HK-2 (cell line): Measurements from ENCODE around the gene MAB21L4.

ENCODE experiments used
- DNase-seq: peaks from one replicate; pipeline ENCODE4 v3.0.0-alpha.2; 2018; ENCODE audit not compliant: unreplicated experiment

The MAB21L4 gene

DNA sequence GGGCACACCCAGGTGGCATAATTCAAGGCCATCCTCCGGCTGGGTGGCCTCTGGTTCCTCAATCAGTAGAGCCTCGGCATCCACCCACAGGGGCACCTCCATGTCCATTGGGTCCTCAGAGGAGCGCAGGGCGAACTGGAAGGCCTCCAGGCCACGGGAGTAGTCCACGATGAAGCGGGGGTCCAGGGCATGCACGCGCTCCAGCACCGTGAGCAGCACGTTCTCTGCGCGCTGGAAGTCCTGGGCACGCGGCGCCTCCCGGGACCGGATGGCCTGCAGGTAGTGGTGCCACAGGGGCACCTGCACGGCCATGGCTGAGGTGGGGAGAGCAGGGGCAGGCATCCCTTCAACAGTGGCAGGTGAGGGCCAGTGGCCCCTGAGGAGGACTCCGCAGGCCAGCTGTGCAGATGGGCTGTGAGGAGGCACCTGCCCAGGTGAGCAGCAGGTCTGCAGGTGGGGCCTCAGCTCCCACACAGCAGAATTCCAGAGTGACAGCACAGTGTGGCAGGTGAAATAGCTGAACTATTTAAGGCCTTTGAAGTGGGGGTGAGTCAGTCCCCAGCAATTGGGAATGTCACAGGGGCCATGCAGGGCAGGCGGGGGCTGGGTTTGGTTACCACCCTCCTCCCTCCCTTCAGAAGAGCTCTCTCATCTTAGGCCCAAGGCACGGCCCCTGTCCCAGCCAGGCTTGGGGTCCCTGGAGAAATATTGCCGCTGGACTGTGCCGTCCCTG, at the start of gene MAB21L4:
Gene MAB21L4, minus strand, starts transcription at position 501 of the 733 bp plus-strand sequence. Its CDS starts 159 bp downstream, at position 342.
- peak; percentile 29 for DNase-seq

DNA sequence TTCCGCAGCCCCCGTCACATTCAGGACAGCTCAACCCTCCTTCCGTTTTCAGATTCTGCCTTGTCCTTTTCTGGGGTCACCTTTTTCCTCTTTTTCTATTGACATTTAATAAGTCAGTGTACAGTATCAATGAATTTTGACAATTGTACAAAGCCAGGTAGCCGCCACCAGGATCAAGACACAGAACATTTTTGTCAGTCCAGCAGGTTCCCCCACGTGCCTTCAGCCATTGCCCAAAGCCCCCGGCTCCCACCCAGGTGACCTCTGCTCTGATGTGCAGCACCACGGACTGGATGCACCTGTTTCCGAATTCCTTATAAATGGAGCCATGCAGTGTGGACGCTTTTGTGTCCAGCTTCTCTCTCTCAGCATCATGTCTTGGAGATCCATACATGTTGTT, 40.1 kb upstream of the MAB21L4 start:
- no peak for DNase-seq

DNA sequence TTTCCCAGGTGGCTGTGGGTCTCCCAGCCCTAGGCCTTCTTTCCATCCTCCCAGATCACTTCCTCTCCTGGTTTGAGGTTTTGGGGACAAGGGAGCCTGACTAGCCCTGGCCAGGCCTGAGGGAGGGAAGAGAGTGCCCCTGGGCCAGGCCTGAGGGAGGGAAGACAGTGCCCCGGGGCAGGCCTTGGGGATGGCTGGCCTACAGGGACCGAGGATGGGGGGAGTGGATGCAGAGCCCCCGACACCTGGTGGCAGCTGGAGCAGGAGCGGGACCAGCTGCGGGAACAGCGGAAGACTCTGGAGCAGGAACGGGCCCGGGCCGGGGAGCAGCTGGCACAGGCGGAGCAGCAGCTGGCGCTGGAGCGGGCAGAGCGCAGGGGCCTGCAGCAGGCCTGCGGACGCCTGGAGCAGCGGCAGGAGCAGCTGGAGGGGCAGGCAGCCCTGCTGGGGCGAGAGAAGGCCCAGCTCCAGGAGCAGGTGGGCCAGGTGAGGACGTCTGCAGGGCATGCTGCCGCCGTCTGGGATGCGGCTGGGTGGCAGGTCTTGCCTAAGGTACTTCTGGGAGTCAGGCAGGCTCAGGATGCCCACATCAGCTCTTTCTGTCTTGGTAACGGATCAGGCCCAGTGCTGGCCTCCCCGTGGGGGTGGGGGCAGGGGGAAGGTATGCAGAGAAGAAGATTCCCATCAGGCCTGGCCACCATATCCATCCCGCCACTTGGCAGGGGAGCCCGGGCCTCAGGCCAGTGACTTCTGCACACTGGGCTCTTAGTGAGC, 39.3 kb upstream of the MAB21L4 start:
- no peak for DNase-seq

DNA sequence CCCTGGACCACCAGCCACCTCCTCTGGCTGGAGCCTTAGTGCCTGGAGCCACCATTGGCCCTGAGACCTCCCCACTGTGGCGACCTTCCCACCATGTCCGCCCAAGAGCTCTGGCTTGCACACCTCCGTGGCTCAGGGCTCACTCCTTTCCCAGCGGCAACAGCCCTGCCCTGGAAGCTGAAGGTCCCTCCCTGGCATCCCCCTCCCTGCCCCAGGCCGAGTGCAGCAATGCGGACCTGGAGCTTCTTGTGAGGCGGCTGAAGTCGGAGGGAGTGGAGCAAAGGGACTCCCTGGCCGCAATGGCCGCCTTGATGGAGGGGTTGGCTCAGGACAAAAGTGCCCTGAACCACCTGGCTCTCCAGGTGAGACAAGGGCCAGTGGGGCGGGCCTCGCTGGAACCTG, 38.7 kb upstream of the MAB21L4 start:
- DNase-seq = no peak

DNA sequence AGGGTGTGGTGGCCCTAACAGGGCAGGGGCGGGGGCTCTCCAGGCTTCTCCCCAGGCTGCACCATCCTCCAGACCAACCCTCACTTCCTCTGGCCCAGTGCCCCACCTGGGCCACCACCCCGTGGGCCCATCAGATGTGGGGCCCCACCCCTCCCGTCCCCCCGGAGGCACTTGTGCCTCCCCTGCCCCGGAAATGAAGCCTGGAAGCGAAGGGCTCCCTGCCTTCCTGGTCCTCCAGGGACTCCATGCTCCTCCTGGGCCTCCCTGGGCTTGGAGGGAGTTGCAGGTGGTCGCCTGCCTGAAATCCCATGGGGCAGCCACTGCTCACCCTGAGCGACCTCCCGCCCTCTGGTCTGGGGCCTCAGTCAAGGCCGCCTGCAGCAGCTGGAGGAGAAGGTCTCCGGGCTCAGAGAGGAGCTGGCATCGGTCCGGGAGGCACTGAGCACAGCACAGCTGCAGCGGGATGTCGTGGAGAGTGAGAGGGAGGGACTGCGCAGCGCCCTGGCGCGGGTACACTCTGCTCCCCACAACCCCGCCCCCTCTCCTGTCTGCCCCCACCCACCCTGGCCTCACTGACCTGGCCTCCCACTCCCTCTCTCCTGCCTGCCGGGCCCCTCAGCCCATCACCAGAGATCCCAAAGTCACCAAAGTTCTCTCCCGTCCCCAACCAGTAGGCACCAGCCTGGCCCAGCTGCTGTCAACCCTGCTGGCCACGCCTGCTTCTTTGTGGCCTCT, 38.2 kb upstream of the MAB21L4 start:
- no peak for DNase-seq

DNA sequence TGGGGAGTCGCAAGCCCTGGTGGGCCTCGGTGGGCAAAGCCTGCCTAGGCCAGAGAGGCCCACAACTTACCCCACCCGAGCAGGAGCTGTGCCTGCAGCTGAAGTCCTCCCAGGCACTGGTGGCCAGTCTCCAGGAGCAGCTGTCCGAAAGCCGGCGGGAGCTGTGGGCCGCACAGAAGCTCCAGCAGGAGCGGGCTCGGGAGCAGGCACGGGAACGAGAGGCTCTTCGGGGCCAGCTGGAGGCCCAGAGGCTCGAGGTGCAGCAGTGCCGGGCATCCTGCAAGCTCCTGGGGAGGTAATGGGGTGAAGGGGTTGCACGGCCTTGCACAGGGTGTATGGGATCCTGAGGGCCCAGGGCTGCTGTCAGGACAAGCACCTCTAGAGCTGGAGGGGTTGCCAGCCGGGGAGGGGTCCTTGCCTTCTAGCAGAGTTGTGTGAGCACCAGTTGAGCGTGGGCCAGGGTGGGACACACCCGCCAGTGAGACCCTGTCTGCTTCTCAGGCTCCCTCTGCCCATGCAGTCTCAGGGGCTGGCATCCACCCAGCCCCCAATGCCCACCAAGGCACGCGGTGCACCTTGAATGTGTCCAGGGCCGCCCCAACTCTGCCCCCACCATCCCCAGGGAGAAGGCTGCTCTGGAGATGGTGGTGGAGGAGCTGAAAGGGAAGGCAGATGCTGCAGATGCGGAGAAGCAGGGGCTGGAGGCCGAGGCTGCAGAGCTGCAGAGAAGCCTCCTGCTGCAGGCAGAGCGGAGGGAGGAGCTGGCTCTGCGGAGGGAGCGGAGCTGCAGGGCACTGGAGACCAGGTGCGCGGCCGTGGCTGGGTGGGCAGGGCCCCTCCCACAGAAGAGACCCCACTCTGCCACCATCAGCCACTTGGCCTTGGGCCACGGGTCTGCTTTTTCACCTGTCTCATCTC, 37.4 kb upstream of the MAB21L4 start:
- DNase-seq = no peak

DNA sequence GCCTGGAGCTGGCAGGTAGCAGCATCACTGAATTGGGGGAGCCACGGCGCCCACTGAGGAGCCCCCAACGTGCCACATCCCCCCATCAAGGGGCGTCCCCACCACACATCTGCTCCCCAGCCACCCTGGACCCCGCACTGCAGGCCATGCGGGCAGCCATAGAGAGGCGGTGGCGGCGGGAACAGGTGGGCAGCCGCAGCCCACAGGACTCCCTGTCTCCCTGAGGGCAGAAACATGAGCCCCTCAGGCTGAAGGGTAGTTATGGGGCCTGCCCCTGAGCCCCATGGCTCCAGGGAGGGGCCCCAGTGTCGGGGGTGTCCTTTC, 36.7 kb upstream of the MAB21L4 start:
- DNase-seq = no peak

DNA sequence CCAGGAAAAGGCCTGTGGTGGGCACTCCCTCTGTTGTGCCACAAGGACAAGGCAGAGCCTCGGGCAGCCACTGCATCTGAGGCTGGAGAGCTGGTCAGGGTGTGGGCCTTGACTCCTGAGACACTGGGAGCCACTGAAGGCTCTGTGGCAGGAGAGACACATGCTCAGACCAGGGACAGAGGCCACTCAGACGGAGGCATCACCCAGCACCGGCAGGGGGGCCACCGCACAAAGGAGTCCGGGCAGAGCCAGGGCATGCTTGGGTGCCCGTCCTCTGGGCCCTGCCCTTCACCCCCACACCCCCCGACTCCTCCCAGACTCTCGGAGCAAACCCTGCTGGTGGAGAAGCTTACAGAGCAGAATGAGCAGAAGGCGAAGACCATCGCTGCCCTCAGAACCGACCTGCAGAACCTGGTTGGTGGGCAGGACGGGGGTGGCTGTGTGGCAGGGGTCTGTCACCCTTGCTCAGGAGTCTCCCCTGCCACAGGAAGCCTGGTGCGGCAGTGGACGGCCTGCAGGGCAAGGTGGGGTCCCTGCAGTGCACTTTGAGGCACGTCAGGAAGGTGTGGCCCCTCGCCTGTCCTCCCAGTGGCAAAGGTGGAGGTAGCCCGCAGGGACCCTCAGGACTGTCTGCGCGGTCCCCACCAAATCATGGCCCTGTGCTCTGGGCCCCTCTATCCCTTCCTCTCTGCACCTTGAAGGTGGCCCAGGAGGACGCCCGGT, 36.2 kb upstream of the MAB21L4 start:
- no peak for DNase-seq

DNA sequence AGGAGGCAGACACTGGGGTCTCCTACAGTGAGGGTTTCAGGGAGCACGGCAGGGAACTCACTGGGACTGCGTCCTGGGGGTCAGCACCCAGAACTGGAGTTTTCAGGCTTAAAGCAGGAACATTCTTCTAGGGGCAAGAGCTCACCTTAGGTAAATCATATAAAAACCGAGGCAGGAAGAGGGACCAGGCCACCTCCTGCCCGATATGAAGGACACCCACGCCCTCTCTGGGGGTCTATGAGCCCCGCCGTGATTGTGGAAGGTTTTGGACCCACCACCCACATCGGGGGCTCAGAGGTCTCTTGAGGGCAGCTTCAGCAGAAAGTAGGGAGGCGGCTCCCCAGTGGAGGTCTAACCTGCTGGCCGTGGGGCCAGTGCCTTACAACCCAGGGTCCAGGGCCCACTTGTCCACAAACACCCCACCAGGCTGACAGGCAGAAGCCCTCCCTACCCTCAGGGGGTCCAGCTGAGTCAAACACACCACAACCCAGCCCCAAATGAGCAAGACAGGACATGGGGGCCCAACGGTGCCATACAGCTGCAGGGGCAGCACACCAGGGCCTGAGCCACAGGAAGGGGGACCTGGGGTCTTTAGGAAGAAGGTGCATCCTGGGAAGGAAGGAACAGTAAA, 35.5 kb upstream of the MAB21L4 start:
- DNase-seq = no peak

DNA sequence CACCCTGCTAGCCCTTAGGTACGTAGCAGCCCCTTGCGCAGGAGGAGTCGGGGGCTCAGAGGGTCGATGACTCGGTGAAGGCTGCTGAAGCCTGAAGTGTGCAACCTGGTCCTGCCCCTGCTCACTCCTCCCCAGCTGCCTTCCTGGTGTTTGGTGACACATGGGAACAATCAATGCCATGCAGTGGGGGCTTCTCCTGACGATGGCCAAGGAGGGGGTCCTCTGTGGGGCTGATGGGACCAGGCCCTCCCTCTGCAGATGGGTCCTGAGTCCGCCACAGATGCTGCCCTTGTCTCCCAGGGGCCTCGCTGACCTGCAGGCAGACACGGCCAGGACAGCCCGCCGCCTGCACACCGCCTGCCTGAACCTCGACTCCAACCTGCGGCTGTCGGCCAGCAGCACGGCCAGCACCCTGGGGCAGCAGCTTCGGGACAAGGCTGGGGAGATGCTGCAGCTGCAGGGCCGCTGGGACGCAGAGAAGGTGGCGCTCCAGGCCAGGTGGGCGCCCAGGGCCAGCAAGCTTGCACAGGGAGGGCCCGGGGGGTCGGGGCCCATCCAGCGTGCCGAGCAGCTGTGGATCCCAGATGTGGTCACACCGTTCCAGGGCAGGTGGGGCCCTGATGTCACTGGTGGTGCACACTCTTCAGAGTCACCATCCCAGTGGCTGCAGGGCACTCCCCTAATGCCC, 34.8 kb upstream of the MAB21L4 start:
- no peak for DNase-seq

DNA sequence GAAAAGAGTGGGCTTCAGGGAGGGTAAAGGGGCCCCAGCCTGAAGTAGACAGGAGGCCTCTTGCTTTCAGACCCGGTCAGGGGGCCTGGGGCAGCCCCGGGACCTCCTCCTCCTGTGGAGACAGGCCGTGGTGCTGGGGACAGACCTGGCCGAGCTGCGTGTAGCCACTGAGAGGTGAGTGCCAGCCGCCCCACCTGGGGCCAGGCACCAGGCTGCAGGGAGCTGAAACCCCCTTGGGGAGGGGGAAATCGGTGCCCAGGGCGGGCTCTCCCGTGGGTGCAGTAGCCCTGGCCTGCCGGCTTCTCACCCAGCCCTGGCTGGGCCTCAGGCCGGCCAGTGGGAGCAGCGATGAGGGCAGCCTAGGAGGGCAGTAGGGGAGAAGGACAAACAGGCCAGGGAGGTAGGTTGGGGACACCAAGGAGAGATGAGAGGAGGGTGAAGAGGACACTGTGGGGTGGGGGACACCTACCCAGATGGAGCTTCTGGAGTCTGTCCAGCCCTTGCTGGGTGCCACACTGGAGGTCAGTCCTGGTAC, 34.2 kb upstream of the MAB21L4 start:
- no peak for DNase-seq

DNA sequence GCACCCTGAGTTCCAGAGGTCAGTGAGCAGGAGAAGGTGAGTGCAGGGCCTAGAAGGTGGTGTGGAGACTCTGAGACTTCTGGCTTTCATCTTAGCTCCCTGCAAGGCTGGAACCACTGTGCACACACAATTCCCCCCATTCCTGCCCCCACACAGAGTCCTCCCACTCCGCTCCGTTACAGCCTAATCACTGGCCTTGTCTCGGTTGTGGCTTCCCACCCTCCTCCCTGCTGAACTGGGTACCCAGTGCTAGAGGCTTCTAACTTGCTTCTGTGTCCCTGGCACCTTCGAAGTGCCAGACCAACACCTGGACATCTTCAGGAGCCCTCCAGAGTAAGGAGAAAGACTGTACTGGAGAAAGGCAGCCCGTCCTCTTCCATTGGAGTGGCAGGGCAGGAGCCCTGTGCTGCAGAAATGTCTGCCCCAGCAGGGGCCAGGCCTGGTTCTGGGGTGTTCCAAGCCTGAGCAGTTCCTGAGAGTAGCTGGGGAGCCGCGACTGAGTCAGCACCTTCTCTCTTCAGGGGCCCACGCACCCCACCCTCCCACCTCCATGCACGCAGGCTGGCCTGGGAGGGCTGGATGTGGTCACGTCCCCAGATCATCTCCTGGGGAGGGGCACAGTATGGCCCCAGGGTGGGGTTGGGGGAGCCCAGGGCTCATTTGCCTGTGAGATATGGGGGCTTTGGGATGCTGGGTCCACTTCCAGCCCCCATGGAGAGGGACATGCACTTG, 33.6 kb upstream of the MAB21L4 start:
- DNase-seq = no peak

DNA sequence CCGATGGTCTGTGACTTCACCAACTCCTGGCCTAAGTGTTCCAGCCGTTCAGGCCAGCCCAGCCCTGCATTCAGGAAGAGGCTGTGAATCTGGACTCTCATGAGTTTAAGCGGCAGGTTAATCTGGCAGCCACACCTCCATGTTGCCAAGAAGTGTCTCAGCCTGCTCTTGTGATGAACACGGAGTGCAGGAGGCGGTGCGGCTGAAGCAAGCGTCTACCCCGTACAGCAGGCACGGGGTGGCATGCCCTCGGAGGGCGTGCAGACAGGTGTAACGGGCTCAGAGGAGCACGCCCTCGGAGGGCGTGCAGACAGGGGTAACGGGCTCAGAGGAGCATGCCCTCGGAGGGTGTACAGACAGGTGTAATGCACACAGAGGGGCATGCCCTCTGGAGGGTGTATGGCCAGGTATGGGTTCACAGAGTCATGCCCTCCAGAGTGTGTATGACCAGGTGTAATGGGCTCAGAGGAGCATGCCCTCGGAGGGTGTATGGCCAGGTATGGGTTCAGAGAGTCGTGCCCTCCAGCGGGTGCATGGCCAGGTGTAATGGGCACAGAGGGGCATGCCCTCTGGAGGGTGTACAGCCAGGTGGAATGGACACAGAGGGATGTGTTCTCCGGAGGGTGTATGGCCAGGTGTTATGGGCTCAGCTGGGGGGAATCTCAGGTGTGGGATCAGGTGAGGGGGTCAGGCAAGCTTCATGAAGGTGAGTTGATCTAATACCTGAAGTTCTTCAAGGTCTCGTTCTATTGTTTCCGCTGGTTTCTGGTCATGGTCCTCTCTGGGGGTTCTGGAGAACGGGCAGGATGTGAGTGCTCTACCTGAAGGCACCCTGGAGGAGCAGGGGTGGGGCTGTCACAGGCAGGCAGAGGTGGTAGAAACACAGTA, 32.8 kb upstream of the MAB21L4 start:
- DNase-seq = no peak

DNA sequence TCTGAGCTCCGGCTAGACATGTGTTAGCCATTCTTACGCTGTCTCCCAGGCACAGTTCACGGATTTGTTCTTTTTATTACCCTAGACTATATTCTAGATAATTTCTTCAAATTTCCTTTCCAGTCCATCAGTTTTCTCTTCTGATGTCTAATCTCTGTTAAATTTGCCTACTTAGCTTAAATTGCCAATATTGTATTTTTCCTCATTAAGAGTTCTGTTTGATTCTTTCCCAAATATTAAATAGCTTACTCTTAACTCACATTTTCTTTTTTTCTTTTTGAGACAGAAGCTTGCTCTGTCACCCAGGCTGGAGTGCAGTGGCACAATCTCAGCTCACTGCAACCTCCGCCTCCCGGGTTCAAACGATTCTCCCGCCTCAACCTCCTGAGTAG, 31.4 kb upstream of the MAB21L4 start:
- DNase-seq = no peak

DNA sequence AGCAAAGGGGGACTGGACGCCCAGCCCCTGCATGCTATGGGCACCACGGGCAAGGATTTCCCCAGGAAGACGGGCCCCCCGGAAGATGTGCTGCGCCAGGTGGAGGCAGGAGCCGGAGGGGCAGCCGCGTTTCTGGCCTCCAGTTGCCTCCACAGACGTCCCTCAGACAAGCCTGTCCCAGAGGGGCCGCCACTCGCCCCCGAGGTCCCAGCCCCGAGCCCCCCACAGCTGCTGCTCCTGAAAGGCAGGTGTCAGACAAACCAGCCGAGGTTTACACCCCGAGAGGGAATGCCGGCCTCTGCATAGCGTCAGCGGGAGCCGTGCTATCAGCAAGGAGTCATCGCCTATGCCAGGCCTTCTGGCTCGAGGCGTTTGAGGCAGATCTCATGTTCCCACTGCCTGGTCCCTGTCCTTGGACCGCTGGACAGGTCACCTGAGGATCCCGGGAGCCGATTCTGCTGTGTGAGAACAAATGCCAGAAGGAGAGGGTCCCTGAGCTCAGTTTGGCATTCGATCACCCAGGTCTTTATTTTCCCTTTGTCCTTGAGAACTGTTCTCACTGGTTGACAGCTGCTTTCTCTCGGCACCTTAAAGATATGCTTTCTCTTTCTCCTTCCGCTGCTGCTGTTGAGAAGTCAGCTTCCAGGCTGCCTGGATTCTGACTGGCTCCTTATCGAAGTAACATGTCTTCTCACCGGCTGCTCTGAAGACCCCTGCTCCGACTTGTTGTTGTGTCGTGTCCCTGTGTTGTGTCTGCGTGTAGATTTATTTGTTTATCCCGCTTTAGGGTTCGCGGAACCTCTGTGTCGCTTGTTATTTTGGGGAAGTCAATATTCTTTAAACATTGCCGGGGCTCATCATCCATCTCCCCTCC, 30.8 kb upstream of the MAB21L4 start:
- no peak for DNase-seq

DNA sequence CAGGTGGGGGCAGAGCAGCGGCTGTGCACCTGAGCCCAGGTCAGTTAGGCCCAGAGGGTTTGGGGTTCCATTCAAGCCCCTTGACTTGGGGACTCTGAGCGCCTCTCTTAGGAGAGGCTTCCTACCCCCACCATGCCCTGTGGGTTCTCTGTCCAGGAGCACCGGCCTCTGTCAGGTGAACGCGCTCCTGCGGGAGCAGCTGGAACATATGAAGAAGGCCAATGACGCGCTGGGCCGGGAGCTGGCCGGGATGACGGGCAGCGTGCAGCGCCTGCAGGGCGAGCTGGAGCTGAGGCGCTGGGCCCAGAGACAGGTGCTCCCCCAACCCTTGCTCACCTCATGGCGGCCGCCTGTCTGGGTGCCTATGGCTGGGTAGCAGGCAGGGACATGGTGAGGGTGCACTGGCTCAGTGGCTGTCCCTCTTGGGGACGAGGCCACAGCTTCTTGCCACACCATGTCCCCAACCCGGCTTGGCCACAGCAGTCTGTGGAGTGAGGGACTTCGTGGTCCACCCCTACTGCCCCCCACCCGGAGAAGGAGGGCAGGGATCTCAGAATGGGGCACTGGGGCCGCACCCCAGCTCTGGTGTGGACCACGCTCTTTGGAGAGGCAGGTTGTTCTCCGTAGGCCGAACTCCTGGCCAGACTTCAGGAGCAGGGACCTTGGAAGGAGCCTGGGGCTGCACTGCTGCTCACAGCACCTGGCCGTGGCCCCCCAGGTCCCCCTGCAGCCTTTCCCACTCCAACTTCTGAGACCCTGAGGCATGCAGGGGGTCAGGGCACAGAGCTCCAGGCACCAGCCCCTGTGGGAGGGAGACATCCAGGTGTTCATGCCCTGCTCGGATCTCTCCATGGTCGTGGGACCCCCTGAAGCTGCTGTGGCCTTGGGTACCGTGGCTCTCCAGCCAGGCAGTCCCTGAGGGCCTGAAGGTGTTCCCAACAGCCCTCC, 29.9 kb upstream of the MAB21L4 start:
- no peak for DNase-seq
